ENCODE data around the gene FHL3.

Gene FHL3

GRCh38 chr1:38046884-38047602 is 41.7 kb upstream of the FHL3 start:
- peak; percentile 28 for DNase-seq (ENCODE audit: extremely low read depth, low read depth)
- no peak for TF ChIP-seq CTCF (IDR thresholded peaks at IDR 0.05; ENCODE audit: low read depth, low read length)

GRCh38 chr1:38046333-38046883 is 41.1 kb upstream of the FHL3 start, which contains the start of gene POU3F1:
TSS of gene POU3F1 (minus strand) at chr1:38046793. CDS start at chr1:38046743, 50 bp downstream.
- TF ChIP-seq CTCF (IDR thresholded peaks at IDR 0.05; ENCODE audit: low read depth, low read length) = no peak
- DNase-seq (ENCODE audit: extremely low read depth, low read depth) = no peak

- TF ChIP-seq CTCF (IDR thresholded peaks at IDR 0.05; ENCODE audit: low read depth, low read length) = no peak
Measured at GRCh38 chr1:38045401-38046332, 40.4 kb upstream of the FHL3 start.

GRCh38 chr1:38044221-38045215 is 39.2 kb upstream of the FHL3 start:
- DNase-seq (ENCODE audit: extremely low read depth, low read depth) = no peak
- no peak for TF ChIP-seq CTCF (IDR thresholded peaks at IDR 0.05; ENCODE audit: low read depth, low read length)

More at GRCh38 chr1:38045401-38046332, 40.4 kb upstream of the FHL3 start:
- DNase-seq (ENCODE audit: extremely low read depth, low read depth) = no peak

- DNase-seq (ENCODE audit: extremely low read depth, low read depth) = no peak
- no peak for TF ChIP-seq CTCF (IDR thresholded peaks at IDR 0.05; ENCODE audit: low read depth, low read length)
Measured at GRCh38 chr1:38043036-38043747, 37.9 kb upstream of the FHL3 start.

Measured in AG09319 (cell line).